H1 (cell line): ENCODE data around the gene TEKT3.

Source experiments
- JUN ChIP-seq: IDR thresholded peaks from 2 replicates; pipeline ENCODE4 v1.6.1; 2011; ENCODE audit warnings: low read depth, mild to moderate bottlenecking, improper control_type of control experiment, low read length
- TAF7 ChIP-seq: optimal IDR thresholded peaks from 2 replicates; pipeline ENCODE3; 2011; ENCODE audit warnings: low read depth, mild to moderate bottlenecking, inconsistent platforms, low read length, moderate library complexity, borderline replicate concordance
- TF ChIP-seq, protein P1 (sequence below), 3 experiments: IDR thresholded peaks; 1 replicate in 2 of 3; 2 replicates in 1 of 3; pipeline versions ENCODE4 v1.5.1 to v1.6.1; 2011; ENCODE audit warnings: low read length in 3 of 3, mild to moderate bottlenecking in 3 of 3, inconsistent platforms in 2 of 3, low read depth in 1 of 3, moderate library complexity in 1 of 3; ENCODE audit not compliant: insufficient read depth in 1 of 3; ENCODE audit errors: control extremely low read depth in 1 of 3

- no peak for TF ChIP-seq TAF7
- TF ChIP-seq, protein P1, sequence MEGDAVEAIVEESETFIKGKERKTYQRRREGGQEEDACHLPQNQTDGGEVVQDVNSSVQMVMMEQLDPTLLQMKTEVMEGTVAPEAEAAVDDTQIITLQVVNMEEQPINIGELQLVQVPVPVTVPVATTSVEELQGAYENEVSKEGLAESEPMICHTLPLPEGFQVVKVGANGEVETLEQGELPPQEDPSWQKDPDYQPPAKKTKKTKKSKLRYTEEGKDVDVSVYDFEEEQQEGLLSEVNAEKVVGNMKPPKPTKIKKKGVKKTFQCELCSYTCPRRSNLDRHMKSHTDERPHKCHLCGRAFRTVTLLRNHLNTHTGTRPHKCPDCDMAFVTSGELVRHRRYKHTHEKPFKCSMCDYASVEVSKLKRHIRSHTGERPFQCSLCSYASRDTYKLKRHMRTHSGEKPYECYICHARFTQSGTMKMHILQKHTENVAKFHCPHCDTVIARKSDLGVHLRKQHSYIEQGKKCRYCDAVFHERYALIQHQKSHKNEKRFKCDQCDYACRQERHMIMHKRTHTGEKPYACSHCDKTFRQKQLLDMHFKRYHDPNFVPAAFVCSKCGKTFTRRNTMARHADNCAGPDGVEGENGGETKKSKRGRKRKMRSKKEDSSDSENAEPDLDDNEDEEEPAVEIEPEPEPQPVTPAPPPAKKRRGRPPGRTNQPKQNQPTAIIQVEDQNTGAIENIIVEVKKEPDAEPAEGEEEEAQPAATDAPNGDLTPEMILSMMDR (IDR thresholded peaks at IDR 0.05; ENCODE audit: control extremely low read depth in 1 of 3, insufficient read depth in 1 of 3, low read depth in 1 of 3, low read length in 3 of 3): no peak
- TF ChIP-seq JUN: no peak
These were observed 431 bp downstream of the TEKT3 start for GRCh38 chr17:15340966-15341365.
